GM19372 (cell line): ENCODE data around the gene RAVER2.

Experiments
- ATAC-seq: cut with Tn5 transposase; IDR thresholded peaks from one replicate; pipeline ENCODE4 v1.9.1; 2021; ENCODE audit warnings: mild to moderate bottlenecking, low read depth, moderate library complexity; ENCODE audit not compliant: unreplicated experiment

RAVER2 gene

DNA sequence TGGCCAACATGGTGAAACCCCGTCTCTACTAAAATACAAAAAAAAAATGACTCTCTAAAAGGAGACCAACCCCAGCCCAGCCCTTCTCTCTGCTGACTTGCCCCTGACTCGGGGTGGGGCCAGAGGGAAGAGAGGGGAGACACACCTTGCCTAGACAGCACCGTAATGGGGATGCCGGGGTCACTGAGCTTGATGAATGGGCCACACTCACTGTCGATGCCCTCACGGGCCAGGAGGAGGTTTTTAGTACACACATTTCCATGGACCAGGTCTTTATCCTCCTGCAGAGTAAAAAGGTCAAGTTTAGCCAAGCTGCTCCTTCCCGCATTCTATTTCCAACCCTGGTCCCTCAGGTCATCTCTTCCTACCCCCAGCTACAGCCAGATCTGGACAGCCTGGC, 99.7 kb downstream of the RAVER2 start:
- ATAC-seq: no peak

DNA sequence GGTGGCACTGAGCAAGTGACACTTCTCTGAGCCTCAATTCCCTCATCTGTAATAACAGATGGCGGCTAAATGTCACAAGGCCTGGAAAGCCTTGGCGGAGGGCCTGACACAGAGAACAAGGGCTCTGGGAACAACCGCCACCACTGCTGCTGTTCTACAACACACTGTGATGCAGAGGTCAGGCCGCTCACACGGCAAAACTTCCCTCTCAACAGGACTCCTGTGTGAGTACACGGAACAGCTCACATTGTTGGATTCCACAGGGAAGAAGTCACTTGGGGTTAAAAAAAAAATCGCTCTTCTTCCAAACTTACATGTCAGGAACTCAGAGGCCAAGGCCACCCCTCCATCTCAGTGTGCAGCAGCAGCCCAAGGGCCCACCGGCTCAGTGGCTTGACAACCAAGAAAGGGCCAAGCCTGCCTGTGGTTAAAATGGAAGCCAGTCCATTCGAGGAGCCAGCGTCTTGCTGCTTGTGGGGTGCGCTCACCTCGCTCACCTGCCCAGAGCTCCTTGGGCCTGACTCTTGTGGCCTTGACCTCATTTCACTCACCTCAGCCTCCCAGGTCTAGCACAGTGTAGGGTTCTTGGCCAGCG, 101.1 kb downstream of the RAVER2 start:
- no peak for ATAC-seq

GRCh38 chr1:64846573-64847430, 101.9 kb downstream of the RAVER2 start:
- ATAC-seq: no peak

GRCh38 chr1:64847666-64848065, 102.8 kb downstream of the RAVER2 start:
- no peak for ATAC-seq

GRCh38 chr1:64848136-64848535, 103.3 kb downstream of the RAVER2 start:
- no peak for ATAC-seq

GRCh38 chr1:64848803-64849202, 103.9 kb downstream of the RAVER2 start:
- ATAC-seq: no peak

GRCh38 chr1:64849942-64850341, 105.1 kb downstream of the RAVER2 start:
- ATAC-seq: no peak

DNA sequence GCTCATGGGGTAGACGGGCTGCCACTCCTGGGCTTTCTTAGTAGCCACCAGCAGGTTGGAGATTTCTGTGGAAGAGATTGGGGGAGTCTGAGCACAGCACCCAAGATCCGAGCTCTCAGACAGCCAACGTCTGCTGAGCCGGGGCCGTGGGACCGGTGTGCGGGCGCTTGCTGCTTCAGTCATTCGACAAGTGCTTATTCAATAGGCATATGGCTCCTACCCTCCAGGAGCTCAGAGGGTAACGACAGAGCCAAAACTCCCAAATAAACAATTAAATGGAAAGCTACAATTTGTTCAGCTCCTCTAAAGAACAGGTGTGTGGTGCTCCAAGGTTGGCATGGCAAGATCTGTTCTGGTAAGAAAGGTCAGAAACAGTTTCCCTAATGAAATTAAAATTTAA, 106.0 kb downstream of the RAVER2 start:
- no peak for ATAC-seq

DNA sequence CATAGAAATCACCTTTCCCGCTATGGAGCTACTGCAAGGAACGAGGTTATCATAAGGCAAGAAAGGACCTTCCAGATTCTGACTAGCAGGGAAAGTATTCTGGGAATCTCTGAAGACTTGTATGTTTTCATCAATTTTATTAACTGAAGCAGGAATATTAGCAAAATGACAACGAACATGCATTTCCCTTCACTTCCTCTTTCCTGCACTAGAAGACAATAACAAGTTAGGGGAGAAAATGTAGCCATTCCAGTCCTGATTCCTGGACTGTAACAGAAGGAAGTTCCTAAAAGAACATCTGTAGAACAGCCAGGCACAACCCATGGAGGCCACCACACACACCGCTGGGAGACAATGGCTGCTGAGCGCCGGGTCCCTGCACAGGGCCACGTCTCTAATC, 106.8 kb downstream of the RAVER2 start:
- ATAC-seq: no peak

DNA sequence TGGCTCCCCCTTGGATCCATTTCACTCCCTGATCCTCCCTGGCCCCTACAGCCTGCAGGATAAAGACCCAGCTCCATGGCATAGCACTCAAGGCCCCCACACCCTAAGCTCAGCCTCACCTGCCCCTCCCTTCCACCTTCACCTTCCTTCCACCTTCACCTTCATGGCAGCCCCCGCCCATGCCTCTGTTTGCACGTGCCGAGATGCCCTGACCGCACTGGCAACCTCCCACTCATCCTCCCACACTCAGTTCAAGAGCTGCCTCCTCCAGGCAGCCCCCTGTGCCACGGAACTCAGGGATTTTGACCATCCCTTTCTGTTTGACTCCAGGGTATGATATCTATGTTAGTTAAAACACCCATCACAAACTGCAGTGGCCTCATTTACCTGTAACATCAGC, 109.8 kb downstream of the RAVER2 start:
- no peak for ATAC-seq

GRCh38 chr1:64855557-64855956, 110.7 kb downstream of the RAVER2 start:
- no peak for ATAC-seq

DNA sequence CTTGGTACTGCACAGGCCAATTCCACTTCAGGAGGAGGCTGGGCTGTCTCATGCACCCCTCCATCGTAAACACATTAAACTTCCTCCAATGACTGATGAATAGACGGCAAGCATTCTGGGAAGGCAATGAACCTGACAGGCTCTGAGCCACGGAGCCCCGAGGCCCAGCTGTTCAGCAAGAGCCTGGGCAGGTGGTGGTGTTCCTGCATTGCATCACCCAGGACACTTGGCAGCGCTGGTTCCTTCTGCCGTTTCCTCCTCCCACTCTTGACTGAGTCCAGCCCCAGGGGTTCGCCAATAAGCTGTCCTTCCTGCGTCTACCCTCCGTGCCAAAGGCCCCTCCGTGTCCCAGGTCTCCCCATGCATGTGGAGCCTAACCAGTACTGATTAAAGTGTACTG, 111.7 kb downstream of the RAVER2 start:
- no peak for ATAC-seq

DNA sequence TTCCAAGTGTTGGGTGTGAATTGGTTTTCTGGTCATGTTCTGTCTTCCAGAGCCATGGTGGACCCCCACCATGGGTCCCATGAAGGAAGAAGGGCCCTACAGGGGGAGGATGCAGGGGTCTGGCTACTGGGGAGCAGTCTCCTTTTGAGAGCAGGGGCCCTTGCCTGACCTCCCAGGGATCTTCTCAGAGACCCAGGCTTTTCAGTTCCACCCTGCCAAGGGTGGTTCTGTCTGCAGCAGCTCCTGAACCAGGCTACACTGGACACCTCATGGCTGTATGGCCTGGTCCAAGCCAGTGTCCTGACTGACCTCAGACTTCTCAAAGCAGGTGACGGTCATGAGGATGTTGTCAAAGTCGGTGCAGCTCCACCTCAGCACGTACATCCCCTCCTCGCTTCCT, 112.5 kb downstream of the RAVER2 start:
- ATAC-seq: no peak

DNA sequence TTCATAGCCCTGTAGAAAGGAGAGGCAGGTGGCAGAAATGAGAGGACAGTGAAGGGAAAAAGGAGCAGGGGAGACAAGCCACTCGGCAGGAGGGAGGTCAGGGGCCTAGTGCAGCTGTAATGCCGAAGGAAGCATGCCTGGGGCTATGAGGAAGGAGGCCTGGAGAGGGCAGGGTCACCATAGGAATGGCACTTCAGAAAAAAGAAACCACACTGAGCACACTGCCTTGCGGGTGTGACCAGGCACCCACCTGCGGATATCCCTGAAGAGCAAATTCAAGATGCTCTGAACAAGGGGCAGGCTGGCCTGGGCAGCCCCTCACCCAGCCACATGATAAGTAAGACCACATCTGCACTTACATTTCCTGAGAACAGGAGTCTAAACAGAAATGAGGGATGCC, 116.7 kb downstream of the RAVER2 start:
- ATAC-seq: no peak

DNA sequence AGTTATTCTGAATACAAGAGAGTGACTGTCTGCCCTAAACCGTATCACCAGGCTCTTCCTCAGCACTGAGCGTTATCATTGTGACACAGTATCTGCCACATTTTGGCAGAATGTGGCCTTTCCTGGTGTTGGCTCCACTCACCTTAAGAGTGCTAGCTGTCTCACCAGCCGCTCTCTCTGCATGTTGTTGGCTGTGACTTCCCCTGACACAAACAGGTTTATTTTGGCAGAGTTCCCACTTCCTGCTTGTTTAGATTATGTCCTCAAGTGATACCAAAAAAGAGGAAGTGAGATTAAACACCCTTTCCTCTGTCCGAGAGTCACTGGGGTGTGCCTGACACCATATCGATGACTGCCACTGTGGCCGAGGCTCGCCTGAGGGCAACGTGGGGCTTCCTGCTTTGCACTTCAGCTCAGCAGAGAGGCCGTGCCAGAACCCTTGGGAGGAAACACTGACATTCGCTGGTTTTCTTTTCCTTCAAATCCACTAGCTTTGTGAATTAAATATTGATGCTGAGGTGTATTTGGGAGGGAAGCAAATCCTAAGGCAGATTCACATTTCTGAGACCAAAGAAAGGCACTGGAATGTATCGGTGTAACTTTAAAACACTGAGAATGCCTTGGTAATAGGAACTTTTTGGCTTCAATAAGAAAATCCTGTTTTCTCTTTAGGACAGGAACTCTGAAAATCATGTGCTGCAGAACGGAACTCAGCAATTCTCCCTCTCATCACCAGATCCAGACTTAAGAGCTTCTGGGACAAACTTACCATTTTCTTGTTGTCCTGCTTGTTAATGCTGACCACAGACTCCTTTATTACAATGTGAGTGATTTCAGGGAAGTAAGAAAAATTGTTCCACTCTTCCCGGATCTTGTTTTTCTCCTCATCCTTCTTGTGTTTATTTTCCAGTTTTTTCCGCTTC, 119.4 kb downstream of the RAVER2 start:
- peak; percentile 100 for ATAC-seq

GRCh38 chr1:64865105-64865757, 120.4 kb downstream of the RAVER2 start:
- ATAC-seq: no peak

- ATAC-seq: no peak
Observed at GRCh38 chr1:64866689-64867088, 121.8 kb downstream of the RAVER2 start.

- ATAC-seq: no peak
Observed at GRCh38 chr1:64867266-64867665, 122.4 kb downstream of the RAVER2 start.

DNA sequence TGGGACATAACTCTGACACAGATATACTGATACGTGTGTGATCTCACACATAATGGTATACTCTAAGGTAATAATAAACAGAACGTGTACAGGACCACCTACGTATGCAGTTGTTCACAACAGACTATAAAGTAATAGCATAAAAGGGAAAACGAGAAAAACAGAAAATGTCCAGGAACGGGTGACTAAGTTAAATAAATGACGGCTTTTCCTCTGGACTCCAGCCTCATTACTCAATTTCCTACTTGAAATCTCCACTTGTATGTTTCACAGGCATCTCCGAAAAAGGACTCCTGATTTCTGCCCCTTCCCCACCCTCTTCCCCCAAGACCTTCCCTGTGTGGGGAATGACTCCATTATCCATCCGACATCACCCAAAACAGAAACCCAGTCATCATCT, 126.4 kb downstream of the RAVER2 start:
- no peak for ATAC-seq

GRCh38 chr1:64872067-64872466, 127.2 kb downstream of the RAVER2 start:
- ATAC-seq: no peak

DNA sequence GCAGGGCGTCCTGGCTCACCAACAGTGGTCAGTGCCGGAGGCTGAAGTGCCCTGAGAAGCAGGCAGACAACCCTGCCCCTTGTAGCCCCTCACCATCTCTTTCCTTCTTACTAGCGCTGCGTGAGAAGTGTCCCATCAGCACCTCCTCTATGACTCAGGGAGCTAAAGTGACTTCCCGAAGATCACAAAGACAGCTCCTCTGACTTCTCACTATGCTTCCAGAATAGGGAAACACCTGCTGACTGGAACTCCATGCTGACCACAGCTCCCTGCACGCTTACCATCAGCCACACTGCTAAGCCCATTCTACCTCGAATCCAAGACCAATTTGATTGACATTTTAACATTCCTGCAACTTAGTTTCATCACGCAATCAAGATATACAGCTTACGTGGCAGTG, 128.7 kb downstream of the RAVER2 start:
- no peak for ATAC-seq
